Smooth muscle cell (in vitro differentiated cells): ENCODE measurements around the gene PKP4. TPM values are rescaled to one million over a fixed set of nuclear protein-coding genes. Genes with fewer than 3 reads are reported as not detected.

Experiments used
- DNase-seq: peaks from one replicate; lab custom pipeline; 2025; ENCODE audit not compliant: unreplicated experiment; lab: John Stamatoyannopoulos, UW
- H2AFZ ChIP-seq: fragments of 200-600 bp; sonication (generic); 2 replicates; pipeline ENCODE4 v1.6.0; 2016; ENCODE audit warnings: antibody characterized with exemption, low read depth, mild to moderate bottlenecking
- H3F3A ChIP-seq: fragments of 200-600 bp; sonication (generic); 2 replicates; pipeline ENCODE4 v1.6.0; 2017; ENCODE audit warnings: antibody characterized with exemption, low read depth
- H3K27ac ChIP-seq: fragments of 200-600 bp; sonication (generic); 2 replicates; pipeline ENCODE4 v1.5.1; 2016; ENCODE audit warnings: low read depth, mild to moderate bottlenecking
- H3K27me3 ChIP-seq: fragments of 200-600 bp; sonication (generic); 2 replicates; pipeline ENCODE4 v1.6.1; 2016; ENCODE audit warnings: low read depth, mild to moderate bottlenecking
- H3K36me3 ChIP-seq: fragments of 200-600 bp; sonication (generic); 2 replicates; pipeline ENCODE4 v1.5.1; 2016; ENCODE audit warnings: low read depth
- H3K4me1 ChIP-seq: fragments of 200-600 bp; sonication (generic); 2 replicates; pipeline ENCODE4 v1.5.1; 2016; ENCODE audit warnings: low read depth
- H3K4me2 ChIP-seq: fragments of 200-600 bp; sonication (generic); 2 replicates; pipeline ENCODE4 v1.6.0; 2016; ENCODE audit warnings: mild to moderate bottlenecking
- H3K4me3 ChIP-seq: fragments of 200-600 bp; sonication (generic); 2 replicates; pipeline ENCODE4 v1.5.1; 2016; ENCODE audit warnings: mild to moderate bottlenecking
- H3K79me2 ChIP-seq: fragments of 200-600 bp; sonication (generic); 2 replicates; pipeline ENCODE4 v1.6.0; 2016; ENCODE audit warnings: low read depth, mild to moderate bottlenecking
- H3K9ac ChIP-seq: fragments of 200-600 bp; sonication (generic); 2 replicates; pipeline ENCODE4 v1.6.0; 2016; ENCODE audit warnings: low read depth
- H3K9me3 ChIP-seq: fragments of 200-600 bp; sonication (generic); replicated peaks from 2 replicates; pipeline ENCODE4 v1.5.1; 2016; ENCODE audit warnings: low read depth
- H4K20me1 ChIP-seq: fragments of 200-600 bp; sonication (generic); 2 replicates; pipeline ENCODE4 v1.6.0; 2016; ENCODE audit warnings: low read depth
- CTCF ChIP-seq: fragments of 200-600 bp; sonication (generic); IDR thresholded peaks from 2 replicates; pipeline ENCODE4 v1.5.1; 2017; ENCODE audit warnings: borderline replicate concordance, mild to moderate bottlenecking, antibody characterized with exemption; ENCODE audit not compliant: insufficient read depth, poor library complexity, severe bottlenecking
- WGBS: methylation state at CpG from one replicate; pipeline ENCODE4 v1.1.7; 2016; ENCODE audit warnings: low lambda C conversion rate; 5-methylcytosine and 5-hydroxymethylcytosine counted together
- polyA plus RNA-seq: library from polyadenylated mRNA; unstranded; fragments of >200 nt; fragmentation: Nextera tagmentation; extraction: Ambion mirVana; gene quantifications from 2 replicates; pipeline ENCODE4 v1.2.1, GENCODE V29; 2016
- total RNA-seq: library from RNA; depleted of rRNA; stranded (reverse); fragments of >200 nt; gene quantifications from 2 replicates; pipeline ENCODE4 v1.2.3, GENCODE V29; 2014

The PKP4 gene
- total and polyA plus RNA-seq, 2 experiments from 2014 or later: 2.4 to 14.0 TPM

GRCh38 chr2:158666969-158667368 lies 210.2 kb downstream of the PKP4 start:
- TF ChIP-seq CTCF: no peak
- Histone ChIP-seq H3K9ac (no peak overlapping the region), H3F3A (no peaks in the 10 kb centered on the region), H3K27me3 (no peaks in the 10 kb centered on the region), H3K79me2 (no peaks in the 10 kb centered on the region), H3K27ac (no peak overlapping the region), H4K20me1 (no peaks in the 10 kb centered on the region), H3K36me3 (no peaks in the 10 kb centered on the region), H3K9me3 (no peaks in the 10 kb centered on the region), H3K4me2 (no peak overlapping the region), H3K4me3 (no peak overlapping the region), H2AFZ (no peak overlapping the region), H3K4me1 (peaks cover 7% of the 10 kb centered on the region)
- DNase-seq: no peak
- WGBS: 99% methylated on average over 8 of the region's 8 CpGs

DNA sequence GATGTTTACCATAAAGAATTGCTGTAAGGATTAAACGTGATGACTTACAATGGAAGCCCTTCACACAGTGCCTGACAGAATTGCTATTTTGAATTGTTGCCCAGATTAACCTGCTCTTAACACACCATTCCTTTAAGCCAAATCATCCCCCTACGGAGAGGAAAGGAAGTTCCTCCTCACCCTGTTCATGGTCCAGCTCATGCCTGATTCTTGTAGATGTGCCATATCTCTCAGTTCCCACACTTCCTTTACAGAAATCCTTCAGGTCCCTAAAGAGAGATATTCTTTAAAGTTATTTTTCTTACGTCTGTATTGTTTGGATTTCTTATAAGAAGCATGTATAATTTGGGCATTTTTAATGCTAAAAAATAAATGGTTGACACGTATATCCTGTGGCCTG lies 210.8 kb downstream of the PKP4 start:
- no peaks in the 10 kb centered on the region for H3F3A ChIP-seq
- no peak overlapping the region for H2AFZ ChIP-seq
- H3K4me2 ChIP-seq: no peak overlapping the region
- 87% methylated on average over 4 of the region's 4 CpGs for WGBS
- H3K4me1 ChIP-seq: peaks cover 7% of the 10 kb centered on the region
- H3K27ac ChIP-seq: no peak overlapping the region
- no peaks in the 10 kb centered on the region for H3K27me3 ChIP-seq
- H3K9ac ChIP-seq: no peak overlapping the region
- no peak overlapping the region for H3K4me3 ChIP-seq
- DNase-seq: no peak
- no peaks in the 10 kb centered on the region for H3K79me2 ChIP-seq
- no peaks in the 10 kb centered on the region for H3K36me3 ChIP-seq
- TF ChIP-seq CTCF: no peak
- H3K9me3 ChIP-seq: no peaks in the 10 kb centered on the region
- H4K20me1 ChIP-seq: no peaks in the 10 kb centered on the region

GRCh38 chr2:158668001-158668765 lies 211.4 kb downstream of the PKP4 start:
- Histone ChIP-seq H3K4me3 (no peak overlapping the region), H3K27me3 (no peaks in the 10 kb centered on the region), H4K20me1 (no peaks in the 10 kb centered on the region), H3F3A (no peaks in the 10 kb centered on the region), H3K4me2 (no peak overlapping the region), H2AFZ (no peak overlapping the region), H3K36me3 (no peaks in the 10 kb centered on the region), H3K27ac (no peak overlapping the region), H3K9ac (no peak overlapping the region), H3K4me1 (peaks cover 7% of the 10 kb centered on the region), H3K79me2 (no peaks in the 10 kb centered on the region), H3K9me3 (no peaks in the 10 kb centered on the region)
- TF ChIP-seq CTCF: no peak
- 56% methylated on average over 5 of the region's 5 CpGs for WGBS
- no peak for DNase-seq

GRCh38 chr2:158670292-158670691 lies 213.5 kb downstream of the PKP4 start:
- WGBS: 94% methylated on average over 3 of the region's 3 CpGs

More at GRCh38 chr2:158670292-158670691, 213.5 kb downstream of the PKP4 start:
- Histone ChIP-seq H2AFZ (no peak overlapping the region), H3K4me1 (peaks cover 5% of the 10 kb centered on the region), H3K27me3 (no peaks in the 10 kb centered on the region), H3K4me3 (no peak overlapping the region), H3K79me2 (no peaks in the 10 kb centered on the region), H3K9me3 (no peaks in the 10 kb centered on the region), H3K36me3 (no peaks in the 10 kb centered on the region), H4K20me1 (no peaks in the 10 kb centered on the region), H3K4me2 (no peak overlapping the region), H3K27ac (no peak overlapping the region), H3K9ac (no peak overlapping the region), H3F3A (no peaks in the 10 kb centered on the region)
- no peak for DNase-seq
- TF ChIP-seq CTCF: no peak
